SU-DHL-6 (cell line): ENCODE measurements around the gene VDAC1.

ENCODE experiments used
- H2AFZ ChIP-seq: fragments of 200-600 bp; sonication (generic); 2 replicates; pipeline ENCODE4 v1.6.1; 2014; ENCODE audit warnings: low read depth, mild to moderate bottlenecking, moderate library complexity, mixed read lengths, antibody characterized with exemption, low read length; ENCODE audit not compliant: severe bottlenecking
- H3F3A ChIP-seq: fragments of 200-600 bp; shearing (Covaris generic); 2 replicates; pipeline ENCODE4 v1.6.0; 2016; ENCODE audit warnings: antibody characterized with exemption, mild to moderate bottlenecking; ENCODE audit not compliant: insufficient read depth
- H3K27ac ChIP-seq: fragments of 200-600 bp; sonication (generic); 2 replicates; pipeline ENCODE4 v1.5.1; 2016; ENCODE audit warnings: low read depth, mild to moderate bottlenecking, low read length, moderate library complexity, mixed read lengths
- H3K27me3 ChIP-seq: fragments of 200-600 bp; sonication (generic), shearing (Covaris generic); 2 replicates; pipeline ENCODE4 v1.6.0; 2014; ENCODE audit warnings: mild to moderate bottlenecking, low read length
- H3K36me3 ChIP-seq: fragments of 200-600 bp; sonication (generic); 2 replicates; pipeline ENCODE4 v1.6.1; 2014; ENCODE audit warnings: mild to moderate bottlenecking, low read length, mixed read lengths
- H3K4me2 ChIP-seq: fragments of 300-600, 200-600 bp; shearing (Covaris generic), sonication (generic); 2 replicates; pipeline ENCODE4 v1.6.0; 2014; ENCODE audit warnings: low read length, low read depth, mild to moderate bottlenecking; ENCODE audit not compliant: poor library complexity, severe bottlenecking
- H3K4me3 ChIP-seq: fragments of 200-600 bp; sonication (generic); 2 replicates; pipeline ENCODE4 v1.5.1; 2014; ENCODE audit warnings: antibody characterized with exemption, low read length, mild to moderate bottlenecking, mixed read lengths; ENCODE audit not compliant: insufficient read depth, poor library complexity, severe bottlenecking
- H3K79me2 ChIP-seq: fragments of 200-600 bp; sonication (generic); 2 replicates; pipeline ENCODE4 v1.6.1; 2014; ENCODE audit warnings: mild to moderate bottlenecking, low read length, moderate library complexity; ENCODE audit not compliant: insufficient read depth
- H3K9ac ChIP-seq: fragments of 200-600 bp; sonication (generic); 2 replicates; pipeline ENCODE4 v1.7.0; 2014; ENCODE audit warnings: mild to moderate bottlenecking, low read length
- H3K9me2 ChIP-seq: fragments of 200-600 bp; sonication (generic); replicated peaks from 2 replicates; pipeline ENCODE4 v1.6.1; 2014; ENCODE audit warnings: low read length; ENCODE audit not compliant: insufficient read depth
- H3K9me3 ChIP-seq: fragments of 200-600 bp; sonication (generic); 2 replicates; pipeline ENCODE4 v1.6.1; 2014; ENCODE audit warnings: low read length, mixed read lengths; ENCODE audit not compliant: insufficient read depth
- H4K20me1 ChIP-seq: fragments of 200-600 bp; sonication (generic); 2 replicates; pipeline ENCODE4 v1.6.1; 2014; ENCODE audit warnings: low read depth, mild to moderate bottlenecking, antibody characterized with exemption, low read length, moderate library complexity, mixed read lengths
- CTCF ChIP-seq: fragments of 200-600 bp; sonication (generic); IDR thresholded peaks from one replicate; pipeline ENCODE4 v1.5.1; 2017; ENCODE audit warnings: antibody characterized with exemption, mild to moderate bottlenecking, low read length, moderate library complexity; ENCODE audit not compliant: insufficient read depth, poor library complexity, severe bottlenecking
- EZH2phosphoT487 ChIP-seq: fragments of 200-600 bp; sonication (generic), shearing (Covaris generic); conservative IDR thresholded peaks from 2 replicates; pipeline ENCODE4 v1.6.1; 2018; ENCODE audit warnings: mild to moderate bottlenecking, antibody characterized with exemption, low read length, moderate library complexity, mixed read lengths

Gene VDAC1

DNA sequence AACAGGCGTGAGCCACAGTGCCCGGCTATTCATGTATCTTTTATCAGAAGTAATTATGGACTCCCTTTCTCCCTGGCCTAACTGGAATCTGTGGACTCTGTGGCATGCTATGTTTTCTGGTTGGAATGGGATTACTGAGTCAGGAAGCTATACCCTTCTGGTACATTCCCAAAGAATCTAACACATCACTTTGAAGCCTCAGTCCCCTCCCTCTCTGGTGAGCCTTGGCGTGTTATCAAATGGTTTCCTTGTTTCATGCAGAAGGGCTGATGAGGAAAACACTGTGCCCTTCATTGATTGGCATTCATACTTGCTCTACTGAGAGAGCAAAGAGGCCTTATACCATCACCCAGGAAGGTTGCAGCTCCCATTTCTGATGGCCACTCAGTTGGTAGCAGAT, 59.2 kb downstream of the VDAC1 start:
- H3K4me2 ChIP-seq = no peak overlapping the region

GRCh38 chr5:133944263-133945185, 60.3 kb downstream of the VDAC1 start:
- Histone ChIP-seq H3F3A (no peaks in the 10 kb centered on the region), H3K9me3 (no peaks in the 10 kb centered on the region), H3K4me2 (no peak overlapping the region), H4K20me1 (no peaks in the 10 kb centered on the region), H3K79me2 (no peaks in the 10 kb centered on the region), H3K27ac (no peak overlapping the region), H3K9ac (no peak overlapping the region), H3K9me2 (no peaks in the 10 kb centered on the region), H3K27me3 (no peaks in the 10 kb centered on the region), H2AFZ (no peak overlapping the region), H3K36me3 (no peaks in the 10 kb centered on the region), H3K4me3 (no peak overlapping the region)
- no peak for TF ChIP-seq EZH2phosphoT487
- TF ChIP-seq CTCF = peak; percentile 43

More for the DNA sequence above, 59.2 kb downstream of the VDAC1 start:
- Histone ChIP-seq H2AFZ (no peak overlapping the region), H3K36me3 (no peaks in the 10 kb centered on the region), H4K20me1 (no peaks in the 10 kb centered on the region), H3K9ac (no peak overlapping the region), H3K27me3 (no peaks in the 10 kb centered on the region), H3F3A (no peaks in the 10 kb centered on the region), H3K9me3 (no peaks in the 10 kb centered on the region), H3K9me2 (no peaks in the 10 kb centered on the region), H3K27ac (no peak overlapping the region), H3K79me2 (no peaks in the 10 kb centered on the region), H3K4me3 (no peak overlapping the region)
- no peak for TF ChIP-seq CTCF

- Histone ChIP-seq H3K79me2 (no peaks in the 10 kb centered on the region), H3K9me3 (no peaks in the 10 kb centered on the region), H3K9me2 (no peaks in the 10 kb centered on the region), H3K27ac (no peak overlapping the region), H4K20me1 (no peaks in the 10 kb centered on the region), H3K36me3 (no peaks in the 10 kb centered on the region), H3K4me3 (no peak overlapping the region), H3K4me2 (no peak overlapping the region), H3K9ac (no peak overlapping the region), H3K27me3 (no peaks in the 10 kb centered on the region), H2AFZ (no peak overlapping the region), H3F3A (no peaks in the 10 kb centered on the region)
- TF ChIP-seq EZH2phosphoT487 = no peak
- no peak for TF ChIP-seq CTCF
Observed at GRCh38 chr5:133943475-133943817, 61.3 kb downstream of the VDAC1 start.
